ENCODE measurements around the gene HK3. TPM values are rescaled to one million over a fixed set of nuclear protein-coding genes. Genes with fewer than 3 reads are reported as not detected.

HK3 gene
- total RNA-seq, result 0.18 to 0.60 TPM (median 0.29 TPM) in 3 replicates

- Mint-ChIP-seq H3K4me3 (no peak within 1 kb of the TSS), H3K36me3 (peaks cover 17% of the 10 kb centered on the region), H3K9me3 (no peaks in the 10 kb centered on the region), H3K27me3 (ENCODE audit: low read depth) (peaks cover 1% of the 10 kb centered on the region), H3K27ac (no peak within 1 kb of the TSS), H3K4me1 (no peaks in the 10 kb centered on the region)
- no peak for DNase-seq (ENCODE audit: low spot score in 2 of 2, unreplicated experiment in 2 of 2)
- no peak for TF ChIP-seq CTCF (IDR thresholded peaks at IDR 0.05; ENCODE audit: unreplicated experiment)
These were observed at the start of gene HK3 for GRCh38 chr5:176899296-176899891. Gene HK3, minus strand, starts transcription at chr5:176899346. Its CDS starts 3,187 bp downstream, at chr5:176896159.

DNA sequence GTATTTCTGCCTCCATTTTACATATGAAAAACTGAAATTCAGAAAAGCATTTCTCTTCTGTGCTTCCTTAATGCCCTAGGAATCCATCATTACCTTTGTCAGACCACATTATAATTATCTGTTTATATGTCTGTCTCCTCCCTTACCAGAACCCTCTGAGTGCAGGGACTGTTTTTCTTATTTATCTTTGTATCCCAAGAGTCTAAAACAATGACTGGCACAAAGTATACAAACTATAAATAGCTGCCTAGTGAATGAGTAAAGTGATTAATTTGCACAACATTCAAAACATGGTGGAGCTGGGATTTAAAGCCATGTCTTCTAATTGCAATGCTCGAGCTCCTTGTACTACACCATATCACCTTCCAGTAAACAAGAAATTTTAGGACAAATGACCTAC, 49.3 kb upstream of the HK3 start:
- no peak for TF ChIP-seq CTCF (IDR thresholded peaks at IDR 0.05; ENCODE audit: unreplicated experiment)
- Mint-ChIP-seq H3K4me3 (no peak overlapping the region), H3K27ac (no peak overlapping the region), H3K9me3 (no peaks in the 10 kb centered on the region), H3K4me1 (no peaks in the 10 kb centered on the region), H3K27me3 (ENCODE audit: low read depth) (no peaks in the 10 kb centered on the region), H3K36me3 (peaks cover 24% of the 10 kb centered on the region)
- DNase-seq (ENCODE audit: low spot score in 2 of 2, unreplicated experiment in 2 of 2), result no peak

DNA sequence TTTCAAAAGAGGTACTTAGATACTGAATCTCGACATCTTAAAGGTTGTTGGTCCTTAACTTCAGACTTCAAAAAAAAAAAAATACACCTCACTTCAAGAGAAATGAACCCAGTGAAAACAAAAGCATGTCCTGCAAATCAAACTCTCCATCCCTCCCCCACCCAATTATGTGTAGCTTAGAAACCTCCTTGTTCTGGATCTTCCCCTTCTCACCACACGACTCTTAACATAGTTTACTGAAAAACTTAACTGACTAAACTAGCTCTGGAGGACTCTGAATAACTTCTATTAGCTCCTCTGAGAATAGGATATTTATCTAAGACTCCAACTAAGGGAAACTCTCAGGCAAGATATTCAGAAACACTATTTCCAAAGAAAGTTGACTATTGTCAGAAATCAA, 48.7 kb upstream of the HK3 start:
- no peak for TF ChIP-seq CTCF (IDR thresholded peaks at IDR 0.05; ENCODE audit: unreplicated experiment)
- DNase-seq (ENCODE audit: low spot score in 2 of 2, unreplicated experiment in 2 of 2), result no peak
- no peaks in the 10 kb centered on the region for H3K4me1 Mint-ChIP-seq
- H3K27ac Mint-ChIP-seq, result no peak overlapping the region
- no peaks in the 10 kb centered on the region for H3K27me3 Mint-ChIP-seq (ENCODE audit: low read depth)
- peaks cover 28% of the 10 kb centered on the region for H3K36me3 Mint-ChIP-seq
- H3K9me3 Mint-ChIP-seq, result no peaks in the 10 kb centered on the region
- H3K4me3 Mint-ChIP-seq, result no peak overlapping the region

- H3K9me3 Mint-ChIP-seq, result no peaks in the 10 kb centered on the region
- DNase-seq (ENCODE audit: low spot score in 2 of 2, unreplicated experiment in 2 of 2), result no peak
- no peak overlapping the region for H3K27ac Mint-ChIP-seq
- peaks cover 24% of the 10 kb centered on the region for H3K36me3 Mint-ChIP-seq
- no peak overlapping the region for H3K4me3 Mint-ChIP-seq
- H3K27me3 Mint-ChIP-seq (ENCODE audit: low read depth), result no peaks in the 10 kb centered on the region
- TF ChIP-seq CTCF (IDR thresholded peaks at IDR 0.05; ENCODE audit: unreplicated experiment), result no peak
- H3K4me1 Mint-ChIP-seq, result no peaks in the 10 kb centered on the region
These were observed 45.1 kb upstream of the HK3 start for GRCh38 chr5:176944268-176944667.

GRCh38 chr5:176943816-176944215, 44.7 kb upstream of the HK3 start:
- no peaks in the 10 kb centered on the region for H3K9me3 Mint-ChIP-seq
- peaks cover 24% of the 10 kb centered on the region for H3K36me3 Mint-ChIP-seq
- H3K4me1 Mint-ChIP-seq, result no peaks in the 10 kb centered on the region
- no peak for DNase-seq (ENCODE audit: low spot score in 2 of 2, unreplicated experiment in 2 of 2)
- TF ChIP-seq CTCF (IDR thresholded peaks at IDR 0.05; ENCODE audit: unreplicated experiment), result no peak
- no peaks in the 10 kb centered on the region for H3K27me3 Mint-ChIP-seq (ENCODE audit: low read depth)
- H3K27ac Mint-ChIP-seq, result no peak overlapping the region
- H3K4me3 Mint-ChIP-seq, result no peak overlapping the region

GRCh38 chr5:176941951-176942350, 42.8 kb upstream of the HK3 start:
- Mint-ChIP-seq H3K9me3 (no peaks in the 10 kb centered on the region), H3K27ac (no peak overlapping the region)
- DNase-seq (ENCODE audit: low spot score in 2 of 2, unreplicated experiment in 2 of 2), result no peak

More at GRCh38 chr5:176941951-176942350, 42.8 kb upstream of the HK3 start:
- no peak overlapping the region for H3K4me3 Mint-ChIP-seq
- H3K4me1 Mint-ChIP-seq, result no peaks in the 10 kb centered on the region
- TF ChIP-seq CTCF (IDR thresholded peaks at IDR 0.05; ENCODE audit: unreplicated experiment), result no peak
- H3K36me3 Mint-ChIP-seq, result peaks cover 18% of the 10 kb centered on the region
- no peaks in the 10 kb centered on the region for H3K27me3 Mint-ChIP-seq (ENCODE audit: low read depth)

Data from mesothelial cell of epicardium (in vitro differentiated cells).